Left colon (tissue), 2 donors: ENCODE results near the gene POU2F3. TPM values are rescaled to one million over a fixed set of nuclear protein-coding genes. Genes with fewer than 3 reads are reported as not detected.
A peak's percentile ranks its signal among the peaks of the same experiment; 100 is the strongest.

Experiments used
- ATAC-seq: fragments of 200-7000 bp; cut with Tn5 transposase; one replicate; pipeline ENCODE4 v1.9.1; 2020; ENCODE audit warnings: mild to moderate bottlenecking, moderate library complexity
- DNase-seq, 2 donors: peaks; one replicate each; pipeline ENCODE4 v3.0.0-alpha.2; 2020
- intact Hi-C, 2 donors: fragments of 100-400 bp; cut with DNase I in 1 of 2; cut with micrococcal nuclease in 1 of 2; formaldehyde crosslinking; loops; one replicate each; pipeline versions ENCODE4 v1.11.2 to v1.14.0; 2022; cut with DNase I, micrococcal nuclease
- total RNA-seq, 2 donors: library from RNA; stranded (reverse); fragmentation: NEBNext Ultra II Directional; extraction: Animal tissue kit (Norgen Biotek cat#: 25700); gene quantifications; one replicate each; pipeline ENCODE4 v1.2.1, GENCODE V29; 2021
- donor health status: DM: no; HTN: no; CAD: no.
- donor health status: DM: yes; HTN: yes; CAD: no.

The POU2F3 gene
- total RNA-seq, 2 donors from 2014 or later = 1.9 to 2.0 TPM

DNA sequence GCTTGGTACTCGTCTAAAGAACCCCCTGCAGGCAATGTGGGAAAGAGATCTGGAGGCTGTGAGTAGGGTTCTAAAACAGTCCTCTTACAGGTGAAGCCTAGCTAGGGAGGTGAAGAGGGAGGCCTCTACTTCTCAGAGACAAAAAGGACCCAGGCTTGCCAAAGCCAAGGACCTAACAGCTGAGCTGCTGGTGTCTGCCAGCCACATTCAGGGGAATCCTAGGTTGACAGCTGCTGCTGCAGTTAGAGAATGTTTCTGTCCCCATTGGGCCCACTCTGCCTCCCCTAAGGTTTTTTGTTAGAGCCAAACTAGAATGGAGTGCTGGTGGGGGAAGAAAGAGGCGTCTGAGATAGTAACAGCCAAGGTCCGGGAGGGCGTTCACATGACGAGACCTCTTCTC, 58.5 kb downstream of the POU2F3 start:
- intact Hi-C loops = loop anchor here in 1 of 2 donors (5.0 kb wide), 1 partner anchor 126 kb away; no protein-coding TSS in a partner anchor
- ATAC-seq = no peak
- DNase-seq = no peak

DNA sequence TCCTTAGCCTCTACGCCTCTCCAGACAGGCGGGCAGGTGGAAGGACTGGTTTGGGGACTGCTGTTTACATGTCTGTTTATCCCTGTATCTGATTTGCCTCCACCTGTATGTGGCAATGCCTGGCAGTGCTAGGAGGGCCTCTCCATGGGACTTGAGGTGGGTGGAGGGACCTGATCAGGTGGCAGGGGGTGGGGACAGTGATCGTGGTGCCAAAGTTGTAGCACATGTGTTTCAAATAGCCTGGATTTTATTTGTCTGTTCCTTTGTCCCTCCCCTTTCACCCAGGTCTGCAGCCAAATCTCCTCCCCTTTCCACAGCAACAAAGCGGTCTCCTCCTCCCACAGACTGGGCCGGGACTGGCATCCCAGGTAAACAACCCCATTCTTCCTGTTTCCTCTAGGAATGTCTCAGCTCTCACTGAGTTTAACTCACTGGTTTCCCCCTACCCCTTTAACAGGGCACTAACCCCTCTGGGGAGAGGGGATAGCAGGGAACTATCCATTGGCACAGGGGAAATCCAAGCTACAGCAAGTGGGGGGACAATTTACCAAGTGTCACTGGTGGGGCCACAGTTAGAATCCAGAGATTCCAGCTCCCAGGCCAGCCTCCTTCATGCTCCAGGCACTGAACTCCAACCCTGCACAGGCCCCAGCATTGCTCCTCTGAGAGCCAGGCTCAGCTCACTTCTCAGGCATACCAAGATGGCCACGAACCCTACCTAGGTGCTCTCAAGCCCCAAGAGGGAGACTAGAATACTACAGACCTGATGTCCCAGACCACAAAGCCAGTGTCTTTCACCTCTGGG, 62.3 kb downstream of the POU2F3 start:
- ATAC-seq = peak; percentile 71
- DNase-seq = peak; percentile 63 to 83
- intact Hi-C loops = loop anchor here (5.0 to 10.0 kb wide), 2 partner anchors 65 to 127 kb away; no protein-coding TSS in a partner anchor

DNA sequence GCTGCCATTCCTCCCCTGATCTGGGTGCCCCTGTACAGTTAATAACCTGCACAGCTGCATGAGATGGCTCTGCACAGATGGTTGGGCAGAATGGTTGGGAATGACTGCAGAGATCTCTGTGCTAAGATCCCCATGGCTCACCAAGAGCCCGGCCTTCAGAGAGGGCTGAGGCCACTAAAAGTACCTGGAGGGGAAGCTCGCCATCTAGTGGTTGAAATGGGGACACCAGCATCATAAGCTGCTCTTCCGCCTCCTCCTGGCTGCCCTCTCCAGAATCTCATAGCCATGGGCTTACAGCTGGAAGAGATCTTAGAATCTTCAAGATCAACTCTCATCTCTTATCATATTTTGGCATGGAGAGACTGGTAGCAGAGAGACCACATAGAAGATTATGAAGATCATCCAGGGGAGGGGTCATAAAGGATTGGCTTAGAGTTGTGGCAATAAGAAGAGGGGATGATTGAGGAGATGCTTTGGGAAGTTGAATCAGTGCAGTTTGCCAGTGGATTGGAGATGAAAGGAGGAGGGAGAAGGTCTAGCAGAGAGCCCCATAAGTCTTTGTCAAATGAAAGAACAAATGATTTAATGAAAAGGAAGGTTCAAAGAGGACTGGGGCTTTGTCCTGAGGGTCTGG, 63.2 kb downstream of the POU2F3 start:
- DNase-seq (peak; percentile 70 to 86), ATAC-seq (peak; percentile 61)
- intact Hi-C loops = loop anchor here (5.0 to 10.0 kb wide), 2 partner anchors 66 to 128 kb away; no protein-coding TSS in a partner anchor

DNA sequence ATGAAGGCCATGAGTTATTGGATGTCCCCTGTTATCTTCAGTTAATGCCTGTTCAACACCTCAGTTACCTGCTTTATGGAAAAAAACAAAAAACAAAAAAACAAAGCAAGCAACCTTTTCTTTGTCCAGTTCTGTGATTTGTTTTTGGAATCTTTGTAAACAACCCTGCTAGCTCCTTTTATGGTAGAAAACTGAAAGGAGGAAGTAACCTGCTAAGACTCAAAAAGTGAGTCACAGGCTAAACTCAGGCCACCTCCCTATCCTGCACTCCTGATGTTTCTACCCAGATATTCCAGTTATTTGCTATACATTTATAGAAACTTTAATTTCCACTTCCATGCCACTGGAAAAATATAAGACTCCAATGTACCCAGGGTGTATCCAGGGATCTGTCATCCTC, 64.6 kb downstream of the POU2F3 start:
- DNase-seq (no peak), ATAC-seq (peak; percentile 45)
- intact Hi-C loops = loop anchor here (5.0 to 10.0 kb wide), 2 partner anchors 67 to 130 kb away; no protein-coding TSS in a partner anchor

DNA sequence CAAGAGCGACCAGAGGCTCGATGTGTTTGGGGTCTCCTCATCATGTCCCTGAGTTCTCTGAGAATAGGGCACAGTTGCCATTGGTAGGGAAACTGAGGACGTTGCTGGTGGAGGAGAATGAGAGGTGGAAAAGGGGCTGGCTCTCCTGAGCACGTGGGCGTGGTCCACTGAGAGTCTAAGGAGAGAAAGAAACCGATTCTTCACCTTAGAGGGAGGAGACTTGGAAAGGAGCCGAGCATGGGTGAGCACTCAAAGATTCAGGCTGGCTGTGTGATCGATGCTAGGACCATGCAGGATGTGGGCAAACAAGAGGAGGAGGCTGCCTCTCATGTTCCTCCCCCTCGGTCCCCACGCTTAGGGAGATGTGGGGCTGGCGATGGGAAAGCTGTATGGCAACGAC, 65.3 kb downstream of the POU2F3 start:
- ATAC-seq = peak; percentile 21
- intact Hi-C loops = loop anchor here in 1 of 2 donors (10.0 kb wide), 1 partner anchor 130 kb away; no protein-coding TSS in a partner anchor
- peak; percentile 65 to 70 for DNase-seq

DNA sequence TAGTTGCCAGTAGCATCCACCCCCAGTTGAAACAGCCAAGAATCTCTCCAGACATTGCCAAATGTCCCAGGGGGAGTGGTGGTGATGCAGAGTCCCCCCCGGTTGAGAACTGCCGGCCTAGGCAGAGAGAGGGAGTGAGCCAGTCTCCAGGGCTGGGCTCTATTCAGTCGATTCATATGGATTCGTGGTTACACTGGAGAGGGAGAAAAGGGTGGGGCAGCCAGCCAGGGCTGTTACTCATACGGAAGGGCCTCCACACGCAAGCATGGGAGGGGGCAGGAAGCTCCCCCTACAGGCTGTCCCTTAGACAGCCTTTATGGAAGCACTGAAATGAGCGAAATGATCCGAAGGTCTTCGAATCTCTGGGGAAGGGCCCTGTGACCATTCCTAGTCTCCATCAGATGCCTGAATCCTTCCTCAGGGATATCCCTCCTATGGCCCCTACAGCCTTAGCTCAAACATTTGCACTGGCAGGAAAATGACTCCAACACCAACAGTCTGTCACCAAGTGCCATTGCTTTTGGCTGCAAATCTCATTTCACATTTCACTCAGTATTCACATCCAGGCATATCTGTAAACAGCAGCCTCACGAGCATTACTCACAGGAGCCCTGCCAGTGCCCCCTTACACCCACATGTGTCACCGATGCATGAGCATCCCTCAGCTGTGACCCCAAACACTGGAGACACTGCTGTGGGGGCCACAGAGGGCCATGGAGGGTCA, 66.7 kb downstream of the POU2F3 start:
- intact Hi-C loops = loop anchor here in 1 of 2 donors (10.0 kb wide), 1 partner anchor 132 kb away; no protein-coding TSS in a partner anchor
- ATAC-seq = peak; percentile 30
- DNase-seq = peak; percentile 47 to 62

DNA sequence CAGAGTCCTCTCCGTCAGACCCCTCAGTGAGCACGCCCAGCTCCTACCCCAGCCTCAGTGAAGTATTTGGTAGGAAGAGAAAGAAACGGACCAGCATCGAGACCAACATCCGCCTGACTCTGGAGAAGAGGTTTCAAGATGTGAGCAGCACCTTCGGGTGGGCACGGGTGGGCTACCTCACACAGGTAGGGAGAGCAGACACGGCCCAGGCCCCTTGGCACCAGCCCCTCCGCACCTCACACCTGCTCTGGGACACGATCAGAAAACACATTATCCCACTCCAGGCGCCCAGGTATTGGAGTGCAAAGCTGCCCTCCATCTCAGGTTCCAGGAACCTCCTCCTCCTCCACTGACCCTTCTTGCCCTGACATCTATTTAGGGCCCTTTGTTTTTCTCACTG, 67.5 kb downstream of the POU2F3 start:
- no peak for DNase-seq
- intact Hi-C loops = loop anchor here in 1 of 2 donors (10.0 kb wide), 1 partner anchor 133 kb away; no protein-coding TSS in a partner anchor
- no peak for ATAC-seq

DNA sequence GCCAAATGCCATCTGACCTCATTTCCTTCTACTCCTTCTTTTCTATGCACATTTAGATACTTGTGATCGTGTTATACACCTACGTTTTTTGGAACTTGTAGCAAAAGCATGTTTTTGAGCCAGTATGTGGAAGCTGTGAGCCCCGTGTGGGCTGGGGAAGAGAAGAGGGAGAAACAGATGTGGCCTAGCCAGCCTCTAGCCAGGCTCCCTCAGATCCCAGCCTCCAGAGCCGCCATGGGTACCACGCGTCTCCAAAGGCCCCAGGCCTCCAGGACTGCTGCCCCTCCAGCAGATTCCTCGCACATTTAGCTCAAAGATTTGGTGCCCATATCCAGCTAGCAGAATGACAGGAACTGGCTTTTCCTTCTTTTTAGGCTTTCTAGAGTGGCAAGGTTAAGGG, 68.1 kb downstream of the POU2F3 start:
- no peak for DNase-seq
- intact Hi-C loops = loop anchor here in 1 of 2 donors (10.0 kb wide), 1 partner anchor 133 kb away; no protein-coding TSS in a partner anchor
- ATAC-seq = no peak

DNA sequence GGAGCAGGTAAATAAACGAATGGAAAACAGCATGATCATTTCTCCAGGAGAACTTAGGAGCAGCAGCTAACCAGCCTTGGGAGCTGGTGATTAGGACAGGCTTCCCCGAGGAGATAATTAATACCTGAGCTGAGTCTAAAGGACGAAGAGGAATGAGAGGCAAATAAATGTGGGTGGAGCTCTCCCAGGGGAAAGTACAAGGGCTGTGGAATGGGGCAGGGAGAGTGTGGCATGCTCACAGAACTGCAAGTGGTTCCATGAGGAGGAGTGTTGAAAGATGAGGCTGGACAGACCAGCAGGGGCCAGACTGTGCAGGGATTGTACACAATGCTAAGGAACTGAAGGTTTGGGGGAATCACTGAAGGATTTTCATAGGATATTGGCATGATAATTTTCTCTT, 70.9 kb downstream of the POU2F3 start:
- peak; percentile 79 for ATAC-seq
- peak; percentile 39 to 58 for DNase-seq
- intact Hi-C loops = no loop called here

DNA sequence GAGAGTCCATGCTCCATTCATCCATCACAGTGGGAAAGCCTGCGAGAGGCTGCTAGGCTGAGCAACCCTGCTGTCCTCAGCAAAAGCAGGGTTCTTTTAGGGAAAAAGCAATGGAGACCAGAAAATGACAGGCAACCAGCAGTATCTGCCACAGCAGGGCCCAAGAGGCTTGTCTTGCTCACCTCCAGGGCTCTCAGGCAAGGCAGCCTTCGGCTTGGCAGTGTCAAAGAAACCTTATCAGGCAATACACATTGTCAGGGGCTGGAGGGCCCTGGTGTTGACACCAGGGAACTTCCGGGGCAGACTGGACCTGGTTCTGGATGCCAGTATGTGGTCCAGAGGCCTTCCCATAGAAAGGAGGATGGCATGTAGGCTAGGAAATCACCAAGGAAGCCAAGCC, 74.9 kb downstream of the POU2F3 start:
- intact Hi-C loops = no loop called here
- DNase-seq = no peak
- ATAC-seq = no peak

DNA sequence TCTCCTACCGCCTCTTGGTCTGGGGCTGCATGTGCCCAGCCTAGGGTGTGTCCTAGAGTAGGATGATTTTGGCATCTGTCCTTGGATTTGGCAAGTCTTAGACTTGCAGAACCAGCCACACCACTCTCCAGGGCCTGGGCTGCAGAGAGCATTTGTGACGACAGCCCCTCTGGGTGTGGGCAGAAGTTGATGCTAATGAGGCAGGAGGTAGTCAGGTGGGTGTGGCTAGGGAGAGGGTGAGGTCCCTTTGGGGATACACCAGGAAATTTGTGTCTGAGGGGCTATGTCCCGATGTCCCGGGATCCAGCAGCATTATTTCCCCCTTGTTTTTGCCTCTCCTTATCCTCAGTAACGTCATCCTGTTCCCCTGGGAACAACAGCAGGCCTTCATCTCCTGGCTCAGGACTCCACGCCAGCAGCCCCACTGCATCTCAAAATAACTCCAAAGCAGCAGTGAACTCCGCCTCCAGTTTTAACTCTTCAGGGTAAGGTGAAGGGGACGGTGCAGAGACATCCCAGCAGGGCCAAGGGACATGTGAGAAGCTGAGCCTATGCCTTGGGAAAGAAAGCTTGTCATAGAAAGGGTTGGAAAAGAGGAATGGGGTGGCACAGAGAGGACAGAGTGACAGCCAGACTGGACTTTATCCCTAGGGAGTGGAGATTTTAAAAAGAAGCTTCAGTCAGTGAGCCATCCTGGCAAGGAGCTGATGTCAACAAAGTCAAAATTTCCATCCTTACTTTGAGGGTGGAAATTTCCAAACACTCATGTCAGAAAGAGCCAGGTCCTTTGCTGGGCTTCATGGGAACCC, 77.1 kb downstream of the POU2F3 start:
- peak; percentile 81 to 91 for DNase-seq
- ATAC-seq = peak; percentile 91
- intact Hi-C loops = no loop called here

DNA sequence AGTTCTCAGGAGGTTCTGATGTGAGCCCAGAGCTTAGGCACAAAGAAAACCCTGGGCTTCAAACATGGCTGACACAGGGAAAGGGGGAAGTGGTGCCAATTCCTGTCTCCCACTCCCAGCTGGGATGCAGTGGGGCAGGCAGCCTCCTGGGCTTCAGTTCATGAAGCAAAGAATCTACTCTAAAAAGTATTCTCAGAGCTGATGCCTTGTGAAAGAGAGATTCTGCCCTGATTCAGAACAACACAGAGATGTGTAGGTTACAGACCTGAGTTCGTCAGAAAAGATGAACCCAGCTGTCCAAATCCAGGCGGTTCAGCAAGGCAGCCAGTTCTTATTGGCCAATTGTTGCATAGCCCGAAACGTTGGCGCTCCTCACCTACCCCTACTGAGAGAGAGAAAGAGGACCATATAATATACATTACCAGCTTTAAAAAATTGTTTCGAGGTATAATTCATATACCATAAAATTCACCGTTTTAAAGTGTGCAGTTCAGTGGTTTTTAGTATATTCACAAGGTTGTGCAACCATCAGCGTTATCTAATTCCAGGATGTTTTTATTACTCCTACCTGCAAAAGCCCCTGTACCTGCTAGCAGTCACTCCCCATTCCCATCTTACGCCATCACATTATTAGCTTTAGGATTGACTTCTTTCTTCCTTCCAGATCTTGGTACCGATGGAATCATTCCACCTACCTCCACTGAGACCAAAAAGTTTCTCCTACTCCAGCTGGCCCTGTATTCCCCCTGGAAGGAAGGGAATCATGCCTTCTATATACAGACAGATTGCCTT, 77.9 kb downstream of the POU2F3 start:
- no peak for ATAC-seq
- intact Hi-C loops = no loop called here
- DNase-seq = no peak

DNA sequence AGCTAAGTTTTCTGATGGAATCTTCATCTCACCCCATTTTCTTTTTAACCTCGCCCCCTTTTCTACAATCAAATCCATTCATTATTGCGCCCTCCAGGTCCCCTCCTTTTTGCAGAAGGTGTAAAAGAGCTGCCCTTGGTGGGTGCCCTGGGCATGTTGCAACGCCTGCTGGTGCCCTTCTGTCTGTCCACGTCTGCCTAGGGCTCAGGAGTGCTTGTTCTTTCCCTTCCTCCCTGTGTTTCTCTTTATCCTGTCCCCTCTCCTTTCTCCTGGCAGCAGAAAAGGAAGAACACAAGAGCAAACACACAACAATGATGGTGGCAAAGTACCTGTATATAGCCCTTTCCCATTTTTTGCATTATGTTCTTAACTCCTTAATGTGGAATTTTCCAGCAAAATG, 79.0 kb downstream of the POU2F3 start:
- DNase-seq (no peak), ATAC-seq (no peak)
- intact Hi-C loops = no loop called here

DNA sequence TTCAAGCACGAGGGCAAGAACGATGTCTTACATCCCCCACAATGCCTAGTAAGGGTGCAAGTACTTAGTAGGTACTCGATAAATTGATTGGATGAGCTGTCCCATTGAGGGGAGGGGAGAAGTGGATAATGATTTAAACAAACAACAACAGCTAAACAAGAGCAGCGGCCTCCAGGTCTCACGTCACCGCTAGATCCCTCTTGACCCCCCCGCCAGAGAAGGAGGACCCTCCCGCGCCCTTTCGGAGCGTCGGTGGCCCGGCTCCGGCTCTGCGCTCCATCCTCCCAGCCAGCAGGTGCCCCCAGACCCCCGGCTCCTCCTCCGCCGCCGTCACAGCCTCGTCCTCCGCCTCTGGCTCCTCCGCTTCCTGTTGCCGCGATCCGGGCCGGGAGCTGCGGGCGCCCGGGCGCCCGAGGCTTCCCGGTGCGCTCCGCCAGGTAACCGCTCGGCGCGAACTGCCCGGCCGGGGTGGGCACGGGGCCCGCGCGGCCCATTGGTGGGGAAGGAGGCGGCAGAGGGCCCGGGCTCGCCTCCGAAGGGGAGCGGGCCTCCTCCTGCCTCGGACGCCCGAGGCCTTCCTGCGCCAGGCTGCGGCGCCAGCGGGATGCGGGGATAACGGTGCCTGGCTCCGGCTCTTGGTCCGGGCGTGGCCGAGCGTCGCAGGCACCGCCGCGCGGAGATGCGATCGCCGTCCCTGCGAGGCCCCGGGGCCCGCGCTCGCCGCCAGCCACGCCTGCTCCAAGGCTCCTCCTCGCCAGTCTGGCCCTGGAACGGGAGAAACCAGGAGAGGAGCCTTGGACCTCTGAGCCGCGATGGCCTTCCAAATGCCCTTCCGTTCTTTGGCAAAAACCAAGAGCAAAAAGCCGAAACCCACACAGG, 85.2 kb downstream of the POU2F3 start, which contains the start of gene TLCD5:
TLCD5 (plus strand) TSS at position 368 of the 879 bp plus-strand sequence. CDS start 2,143 bp downstream, outside the sequence.
- intact Hi-C loops = loop anchor here in 1 of 2 donors (10.0 kb wide), 1 partner anchor 160 kb away; no protein-coding TSS in a partner anchor

DNA sequence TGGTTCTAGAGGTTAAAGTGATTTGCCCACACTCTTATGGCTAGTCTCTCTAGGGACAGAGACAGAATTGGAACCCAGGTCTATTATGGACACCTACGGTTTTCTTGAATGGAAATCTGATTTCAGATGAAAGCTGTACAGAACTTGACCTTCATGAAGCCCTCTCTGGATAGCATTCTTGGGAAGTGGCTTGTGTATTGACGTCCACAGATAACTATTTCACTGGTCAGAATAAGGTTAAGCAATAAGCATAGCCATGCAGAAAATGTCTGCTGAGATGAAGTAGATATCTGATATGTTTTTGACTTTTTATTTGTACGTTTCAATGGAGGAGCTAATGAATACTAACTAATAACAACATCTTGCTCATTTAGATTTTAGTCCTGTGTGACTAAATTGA, 86.3 kb downstream of the POU2F3 start:
- intact Hi-C loops = loop anchor here in 1 of 2 donors (10.0 kb wide), 1 partner anchor 159 kb away; no protein-coding TSS in a partner anchor
- DNase-seq = no peak
- ATAC-seq = no peak

More for the DNA sequence above, 85.2 kb downstream of the POU2F3 start, which contains the start of gene TLCD5:
- ATAC-seq (peak; percentile 64), DNase-seq (peak in 1 of 2 donors; percentile 45)

DNA sequence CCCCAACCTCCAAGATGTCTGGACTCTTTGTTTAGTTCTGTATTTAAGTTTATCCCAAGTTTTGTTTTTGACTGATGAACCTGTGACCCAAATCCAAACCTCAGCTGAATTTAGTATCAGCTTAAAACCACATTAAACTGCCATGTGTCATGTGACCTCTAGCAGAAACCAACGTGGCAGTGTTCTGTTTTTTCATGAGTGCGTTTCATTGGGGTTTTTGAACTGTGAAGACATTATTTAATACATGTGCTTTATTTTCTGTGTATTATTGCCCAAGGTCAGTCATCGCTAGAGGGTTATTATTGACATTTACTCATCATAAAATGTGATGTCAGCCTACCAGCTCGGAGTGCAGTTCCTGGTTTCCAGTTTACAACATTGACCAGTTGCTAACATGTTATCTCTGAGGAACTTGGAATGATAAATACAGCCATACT, 86.9 kb downstream of the POU2F3 start:
- intact Hi-C loops = loop anchor here in 1 of 2 donors (10.0 kb wide), 1 partner anchor 158 kb away; no protein-coding TSS in a partner anchor
- DNase-seq = no peak
- peak; percentile 85 for ATAC-seq
